Activated T-helper 1 cell treated with anti-CD3 and anti-CD28 coated beads, Interleukin-12 subunit alpha, Interleukin-12 subunit beta, Interleukin-2, Interleukin-4 antibody, amounts not matched to agents 30 ng/mL and 10 ng/mL and 1 ng/mL, durations not matched to agents 14 hours and 24 hours and 36 hours (primary cell): Measurements from ENCODE around the gene NCCRP1. TPM values are rescaled to one million over a fixed set of nuclear protein-coding genes. Genes with fewer than 3 reads are reported as not detected.

Experiments
- DNase-seq: peaks from one replicate; pipeline ENCODE4 v3.0.0; 2021; ENCODE audit warnings: low spot score
- H3K27ac Mint-ChIP-seq: one replicate; pipeline ENCODE4 v1.8.0; 2021; ENCODE audit warnings: mild to moderate bottlenecking, mixed read lengths
- H3K27me3 Mint-ChIP-seq: one replicate; pipeline ENCODE4 v1.8.0; 2022; ENCODE audit warnings: mild to moderate bottlenecking, moderate library complexity, mixed read lengths; ENCODE audit not compliant: insufficient read depth
- H3K36me3 Mint-ChIP-seq: one replicate; pipeline ENCODE4 v1.8.0; 2021; ENCODE audit warnings: low read depth, mixed read lengths
- H3K4me1 Mint-ChIP-seq: one replicate; pipeline ENCODE4 v1.8.0; 2021; ENCODE audit warnings: low read depth, mixed read lengths
- H3K4me3 Mint-ChIP-seq: one replicate; pipeline ENCODE4 v1.8.0; 2021; ENCODE audit warnings: mild to moderate bottlenecking, moderate library complexity, mixed read lengths
- H3K9me3 Mint-ChIP-seq: one replicate; pipeline ENCODE4 v1.8.0; 2021; ENCODE audit warnings: mixed read lengths
- intact Hi-C: fragments of 100-400 bp; cut with micrococcal nuclease; formaldehyde crosslinking; loops from one replicate; pipeline ENCODE4 v1.15.1; 2024
- total RNA-seq: library from RNA; stranded (reverse); gene quantifications from 2 replicates; pipeline ENCODE4 v1.2.3, GENCODE V29; 2022

NCCRP1 gene
- total RNA-seq, 1 donor from 2014 or later, result not detected

GRCh38 chr19:39157275-39157996 is 39.3 kb upstream of the NCCRP1 start:
- no peaks in the 10 kb centered on the region for H3K9me3 Mint-ChIP-seq
- H3K27ac Mint-ChIP-seq, result no peak overlapping the region
- no peak overlapping the region for H3K4me3 Mint-ChIP-seq
- H3K27me3 Mint-ChIP-seq, result no peaks in the 10 kb centered on the region
- no peaks in the 10 kb centered on the region for H3K36me3 Mint-ChIP-seq
- peaks cover 7% of the 10 kb centered on the region for H3K4me1 Mint-ChIP-seq
- no peak for DNase-seq
- intact Hi-C loops, result no loop called here

DNA sequence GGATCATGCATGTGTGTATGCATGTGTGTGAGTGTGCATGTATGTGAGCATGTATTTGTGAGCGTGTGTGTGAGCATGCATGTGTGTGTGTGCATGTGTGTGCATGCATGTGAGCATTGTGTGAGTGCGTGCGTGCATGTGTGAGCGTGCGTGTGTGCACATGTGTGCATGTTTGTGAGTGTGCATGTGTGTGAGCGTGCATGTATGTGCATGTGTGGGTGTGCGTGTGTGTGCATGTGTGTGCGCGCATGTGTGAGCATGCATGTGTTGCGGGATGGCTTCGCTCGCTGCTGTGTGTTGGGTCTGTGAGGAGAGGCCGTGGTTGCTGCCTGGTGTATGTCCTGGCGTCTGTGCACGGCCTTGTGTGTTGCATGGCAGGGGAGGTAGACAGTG is 38.8 kb upstream of the NCCRP1 start:
- Mint-ChIP-seq H3K4me1 (peaks cover 11% of the 10 kb centered on the region), H3K27me3 (no peaks in the 10 kb centered on the region), H3K36me3 (no peaks in the 10 kb centered on the region), H3K9me3 (no peaks in the 10 kb centered on the region), H3K4me3 (no peak overlapping the region), H3K27ac (no peak overlapping the region)
- DNase-seq, result no peak
- intact Hi-C loops, result no loop called here

- no peaks in the 10 kb centered on the region for H3K27me3 Mint-ChIP-seq
- intact Hi-C loops, result no loop called here
- H3K36me3 Mint-ChIP-seq, result no peaks in the 10 kb centered on the region
- DNase-seq, result no peak
- H3K4me1 Mint-ChIP-seq, result peaks cover 10% of the 10 kb centered on the region
- no peaks in the 10 kb centered on the region for H3K9me3 Mint-ChIP-seq
- no peak overlapping the region for H3K27ac Mint-ChIP-seq
- no peak overlapping the region for H3K4me3 Mint-ChIP-seq
These were observed 38.0 kb upstream of the NCCRP1 start for GRCh38 chr19:39158646-39159260.

DNA sequence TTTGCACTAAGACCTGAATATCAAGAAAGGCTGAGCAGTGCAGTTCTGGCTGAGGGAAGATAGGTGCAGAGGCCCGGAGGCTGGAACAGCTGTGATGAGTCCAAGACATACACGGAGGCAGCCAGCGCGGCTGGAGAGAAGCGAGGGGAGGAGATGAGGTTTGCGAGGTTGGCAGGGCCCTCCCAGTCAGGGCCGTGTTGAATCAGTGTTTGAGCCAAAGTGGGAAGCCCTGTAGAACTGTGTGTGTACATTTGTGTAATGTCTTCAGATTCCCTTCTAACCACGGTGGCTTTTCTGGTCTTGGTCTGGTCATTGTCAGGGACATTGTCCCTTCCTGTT is 36.3 kb upstream of the NCCRP1 start:
- peaks cover 5% of the 10 kb centered on the region for H3K4me1 Mint-ChIP-seq
- H3K27ac Mint-ChIP-seq, result no peak overlapping the region
- no peak for DNase-seq
- intact Hi-C loops, result no loop called here
- no peaks in the 10 kb centered on the region for H3K36me3 Mint-ChIP-seq
- no peak overlapping the region for H3K4me3 Mint-ChIP-seq
- H3K9me3 Mint-ChIP-seq, result no peaks in the 10 kb centered on the region
- H3K27me3 Mint-ChIP-seq, result no peaks in the 10 kb centered on the region

- DNase-seq, result no peak
- H3K4me1 Mint-ChIP-seq, result peaks cover 5% of the 10 kb centered on the region
- no peak overlapping the region for H3K27ac Mint-ChIP-seq
- intact Hi-C loops, result no loop called here
- no peaks in the 10 kb centered on the region for H3K27me3 Mint-ChIP-seq
- no peaks in the 10 kb centered on the region for H3K36me3 Mint-ChIP-seq
- no peaks in the 10 kb centered on the region for H3K9me3 Mint-ChIP-seq
- no peak overlapping the region for H3K4me3 Mint-ChIP-seq
These were observed 35.7 kb upstream of the NCCRP1 start for GRCh38 chr19:39160889-39161672.

DNA sequence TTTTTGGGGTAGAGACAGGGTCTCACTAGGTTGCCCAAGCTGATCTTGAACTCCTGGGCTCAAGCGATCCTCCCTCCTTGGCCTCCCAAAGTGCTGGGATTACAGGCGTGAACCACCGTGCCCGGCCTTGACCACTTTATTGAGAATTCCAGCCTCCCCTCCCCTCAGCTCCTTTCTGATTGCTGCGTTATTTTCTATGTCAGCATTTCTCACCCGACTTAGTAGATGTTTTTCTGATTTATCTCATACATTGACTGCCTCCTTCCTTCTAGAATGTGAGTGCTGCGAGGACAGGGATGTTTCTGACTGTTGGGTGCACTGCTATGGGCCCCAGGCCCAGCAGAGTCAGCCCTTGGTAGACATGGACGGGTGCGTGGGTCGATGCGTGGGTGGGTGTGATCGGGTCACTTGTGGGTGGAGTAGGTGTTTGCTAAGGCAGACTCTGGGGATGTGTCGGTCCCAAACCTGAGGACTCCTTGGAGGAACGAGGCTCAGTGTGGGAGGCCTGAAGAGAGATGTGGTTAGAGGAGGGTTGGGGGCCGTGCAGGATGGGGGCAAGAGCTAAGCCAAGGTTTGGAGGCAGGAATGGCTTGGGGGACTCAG is 34.2 kb upstream of the NCCRP1 start:
- no peaks in the 10 kb centered on the region for H3K27me3 Mint-ChIP-seq
- H3K36me3 Mint-ChIP-seq, result no peaks in the 10 kb centered on the region
- peak overlapping the region; percentile 49 for H3K27ac Mint-ChIP-seq

DNA sequence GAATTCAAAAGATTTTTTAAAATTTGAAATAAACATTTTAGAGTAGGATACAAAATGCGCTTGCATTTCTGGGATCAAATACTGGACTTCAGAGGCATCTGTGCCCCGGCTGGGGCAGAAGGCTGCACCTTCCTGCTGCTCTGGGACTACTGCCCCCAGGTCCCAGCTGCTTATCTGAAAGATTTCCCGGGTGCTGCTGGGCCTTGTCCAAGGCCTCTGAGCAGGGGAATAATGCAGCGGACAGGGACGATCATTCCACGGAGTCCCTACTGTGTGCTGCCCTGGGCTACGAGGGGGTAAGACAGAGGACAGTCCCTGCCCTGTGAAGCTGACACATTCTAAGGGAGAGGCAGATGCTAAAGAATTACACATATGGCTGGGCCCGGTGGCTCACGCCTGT is 33.1 kb upstream of the NCCRP1 start:
- Mint-ChIP-seq H3K27ac (no peak overlapping the region), H3K36me3 (no peaks in the 10 kb centered on the region), H3K4me3 (no peak overlapping the region), H3K9me3 (no peaks in the 10 kb centered on the region), H3K27me3 (no peaks in the 10 kb centered on the region), H3K4me1 (peaks cover 5% of the 10 kb centered on the region)
- intact Hi-C loops, result no loop called here
- no peak for DNase-seq

More for the DNA sequence above, 34.2 kb upstream of the NCCRP1 start:
- intact Hi-C loops, result no loop called here
- peaks cover 5% of the 10 kb centered on the region for H3K4me1 Mint-ChIP-seq
- H3K9me3 Mint-ChIP-seq, result no peaks in the 10 kb centered on the region
- no peak for DNase-seq
- no peak overlapping the region for H3K4me3 Mint-ChIP-seq

- intact Hi-C loops, result no loop called here
- H3K4me1 Mint-ChIP-seq, result peaks cover 5% of the 10 kb centered on the region
- no peaks in the 10 kb centered on the region for H3K36me3 Mint-ChIP-seq
- H3K27me3 Mint-ChIP-seq, result no peaks in the 10 kb centered on the region
- H3K27ac Mint-ChIP-seq, result no peak overlapping the region
- H3K4me3 Mint-ChIP-seq, result no peak overlapping the region
- DNase-seq, result no peak
- no peaks in the 10 kb centered on the region for H3K9me3 Mint-ChIP-seq
These were observed 32.5 kb upstream of the NCCRP1 start for GRCh38 chr19:39164289-39164688.

GRCh38 chr19:39165857-39166256 is 30.9 kb upstream of the NCCRP1 start:
- intact Hi-C loops, result no loop called here
- Mint-ChIP-seq H3K4me3 (no peak overlapping the region), H3K4me1 (peaks cover 5% of the 10 kb centered on the region), H3K36me3 (no peaks in the 10 kb centered on the region), H3K27me3 (no peaks in the 10 kb centered on the region), H3K27ac (no peak overlapping the region), H3K9me3 (no peaks in the 10 kb centered on the region)
- DNase-seq, result no peak

- no peak for DNase-seq
- intact Hi-C loops, result no loop called here
- Mint-ChIP-seq H3K27me3 (no peaks in the 10 kb centered on the region), H3K27ac (no peak overlapping the region), H3K36me3 (no peaks in the 10 kb centered on the region), H3K9me3 (no peaks in the 10 kb centered on the region), H3K4me1 (peaks cover 5% of the 10 kb centered on the region), H3K4me3 (no peak overlapping the region)
These were observed 30.0 kb upstream of the NCCRP1 start for GRCh38 chr19:39166571-39167391.

GRCh38 chr19:39167461-39168257 is 29.1 kb upstream of the NCCRP1 start:
- Mint-ChIP-seq H3K9me3 (no peaks in the 10 kb centered on the region), H3K4me1 (peaks cover 2% of the 10 kb centered on the region), H3K4me3 (no peak overlapping the region), H3K36me3 (no peaks in the 10 kb centered on the region), H3K27me3 (no peaks in the 10 kb centered on the region), H3K27ac (no peak overlapping the region)
- intact Hi-C loops, result no loop called here
- no peak for DNase-seq
